Stimulated activated CD4-positive, alpha-beta T cell treated with anti-CD3 and anti-CD28 coated beads, Interleukin-1b, Interleukin-23, amount 100 ng/mL, for 24 hours (primary cell): ENCODE results near the gene PTX3.

Experiments used
- DNase-seq, 4 experiments: peaks; one replicate each; pipeline ENCODE4 v3.0.0-alpha.2; 2020; ENCODE audit warnings: low read depth in 4 of 4, low spot score in 1 of 4

Gene PTX3

GRCh38 chr3:157471064-157471463 is 34.4 kb downstream of the PTX3 start:
- no peak for DNase-seq

GRCh38 chr3:157472648-157473047 is 36.0 kb downstream of the PTX3 start:
- no peak for DNase-seq

GRCh38 chr3:157475921-157476414 is 39.3 kb downstream of the PTX3 start:
- no peak for DNase-seq

GRCh38 chr3:157477441-157477840 is 40.8 kb downstream of the PTX3 start:
- no peak for DNase-seq

- no peak for DNase-seq
These were observed 43.0 kb downstream of the PTX3 start for GRCh38 chr3:157479464-157480243.

- DNase-seq, result no peak
These were observed 50.7 kb downstream of the PTX3 start for GRCh38 chr3:157487339-157487738.

GRCh38 chr3:157488144-157488543 is 51.5 kb downstream of the PTX3 start:
- DNase-seq, result no peak

GRCh38 chr3:157491136-157491535 is 54.5 kb downstream of the PTX3 start:
- no peak for DNase-seq
